B cell (primary cell): Measurements from ENCODE around the gene EVL. TPM values are rescaled to one million over a fixed set of nuclear protein-coding genes. Genes with fewer than 3 reads are reported as not detected.

Experiments used
- ATAC-seq: fragments of 200-7000 bp; cut with Tn5 transposase; one replicate; pipeline ENCODE4 v1.10.0; 2021; ENCODE audit warnings: low read depth, mild to moderate bottlenecking, moderate number of reproducible peaks, moderate library complexity
- CTCF ChIA-PET: fragments of 350-600 bp; sonication (Branson Sonifier 250); formaldehyde crosslinking; loops from one replicate; lab custom pipeline; 2021; ENCODE audit warnings: antibody characterized with exemption, inconsistent platforms; lab: Charles Lee
- POLR2A ChIA-PET: fragments of 350-600 bp; sonication (Branson Sonifier 250); formaldehyde crosslinking; loops from one replicate; lab custom pipeline; 2021; ENCODE audit warnings: antibody characterized with exemption; lab: Charles Lee
- DNase-seq: peaks from one replicate; pipeline ENCODE4 v3.0.0; 2013
- H2AFZ ChIP-seq: 2 replicates; pipeline ENCODE4 v1.6.1; 2012; ENCODE audit warnings: mild to moderate bottlenecking, low read depth, low read length; ENCODE audit not compliant: insufficient read depth, poor library complexity, severe bottlenecking
- H3K27ac ChIP-seq, 2 donors: 1 replicate in 1 of 2; 2 replicates in 1 of 2; pipeline ENCODE4 v1.5.1; 2012 to 2013; ENCODE audit warnings: low read length in 2 of 2, mild to moderate bottlenecking in 2 of 2, moderate library complexity in 1 of 2
- H3K27me3 ChIP-seq, 4 experiments: fragments of 200-600 bp in 1 of 4; sonication (generic) in 1 of 4; replicated peaks in 1 of 4; 1 replicate in 2 of 4; 2 replicates in 2 of 4; pipeline versions ENCODE4 v1.6.1 to v1.7.0; 2013 to 2016; ENCODE audit warnings: low read length in 3 of 4, mild to moderate bottlenecking in 2 of 4, mixed read lengths in 1 of 4, moderate library complexity in 1 of 4; ENCODE audit not compliant: insufficient read depth in 4 of 4, control insufficient read depth in 3 of 4; ENCODE audit errors: control extremely low read depth in 1 of 4
- H3K36me3 ChIP-seq, 2 experiments: replicated peaks in 1 of 2; 1 replicate in 1 of 2; 2 replicates in 1 of 2; pipeline versions ENCODE4 v1.6.1 to v1.7.1; 2013; ENCODE audit warnings: low read length in 1 of 2; ENCODE audit not compliant: insufficient read depth in 2 of 2, control insufficient read depth in 1 of 2; ENCODE audit errors: control extremely low read depth in 1 of 2, extremely low read depth in 1 of 2
- H3K4me1 ChIP-seq, 2 donors: fragments of 200-600 bp in 1 of 2; sonication (generic) in 1 of 2; 1 replicate in 1 of 2; 2 replicates in 1 of 2; pipeline versions ENCODE4 v1.5.1 to v1.6.1; 2013 to 2017; ENCODE audit warnings: low read length in 2 of 2; ENCODE audit not compliant: control insufficient read depth in 2 of 2, insufficient read depth in 2 of 2
- H3K4me2 ChIP-seq: replicated peaks from 2 replicates; pipeline ENCODE3; 2012; ENCODE audit warnings: mild to moderate bottlenecking, low read depth, low read length; ENCODE audit not compliant: poor library complexity, severe bottlenecking
- H3K4me3 ChIP-seq, 5 experiments: fragments of 200-600 bp in 1 of 5; sonication (generic) in 1 of 5; 1 replicate in 3 of 5; 2 replicates in 2 of 5; pipeline versions ENCODE4 v1.5.1 to v1.7.0; 2011 to 2016; ENCODE audit warnings: low read length in 4 of 5, mild to moderate bottlenecking in 4 of 5, low read depth in 2 of 5, control low read depth in 1 of 5, moderate library complexity in 1 of 5; ENCODE audit not compliant: insufficient read depth in 1 of 5; ENCODE audit errors: control extremely low read depth in 1 of 5, extremely low read depth in 1 of 5
- H3K79me2 ChIP-seq: fragments of 200-600 bp; sonication (generic); one replicate; pipeline ENCODE4 v1.6.0; 2016; ENCODE audit warnings: low read length; ENCODE audit not compliant: control insufficient read depth, insufficient read depth
- H3K9ac ChIP-seq: fragments of 200-600 bp; sonication (generic); 2 replicates; pipeline ENCODE4 v1.6.1; 2017; ENCODE audit warnings: mild to moderate bottlenecking, low read length, moderate library complexity
- H3K9me3 ChIP-seq, 3 donors: one replicate each; pipeline versions ENCODE4 v1.6.1 to v1.7.1; 2013; ENCODE audit warnings: low read length in 2 of 3; ENCODE audit not compliant: control insufficient read depth in 2 of 3, insufficient read depth in 1 of 3; ENCODE audit errors: control extremely low read depth in 1 of 3
- H4K20me1 ChIP-seq: 2 replicates; pipeline ENCODE4 v1.6.0; 2012; ENCODE audit warnings: mild to moderate bottlenecking, low read length; ENCODE audit not compliant: insufficient read depth, control insufficient read depth, poor library complexity, severe bottlenecking
- H3K27ac Mint-ChIP-seq: one replicate; pipeline ENCODE4 v1.8.0; 2021; ENCODE audit warnings: mixed read lengths
- H3K27me3 Mint-ChIP-seq: one replicate; pipeline ENCODE4 v1.8.0; 2021; ENCODE audit warnings: mixed read lengths
- H3K4me1 Mint-ChIP-seq: one replicate; pipeline ENCODE4 v1.8.0; 2021; ENCODE audit warnings: mixed read lengths
- H3K4me3 Mint-ChIP-seq: one replicate; pipeline ENCODE4 v1.8.0; 2021; ENCODE audit warnings: mixed read lengths
- H3K9me3 Mint-ChIP-seq: one replicate; pipeline ENCODE4 v1.8.0; 2022; ENCODE audit warnings: mixed read lengths; ENCODE audit not compliant: insufficient read depth
- EZH2 ChIP-seq: IDR thresholded peaks from 2 replicates; pipeline ENCODE4 v1.6.1; 2012; ENCODE audit warnings: borderline replicate concordance, low read depth, mild to moderate bottlenecking, moderate library complexity, low read length; ENCODE audit not compliant: insufficient read depth, poor library complexity, severe bottlenecking
- WGBS: methylation state at CpG from one replicate; pipeline ENCODE4 v1.1.5; 2013; ENCODE audit warnings: missing lambda C conversion rate; ENCODE audit not compliant: insufficient coverage; 5-methylcytosine and 5-hydroxymethylcytosine counted together
- intact Hi-C: fragments of 100-400 bp; cut with micrococcal nuclease; formaldehyde crosslinking; loops from one replicate; pipeline ENCODE4 v1.10.0; 2022
- polyA plus RNA-seq: library from polyadenylated mRNA; depleted of rRNA; stranded (reverse); fragments of >200 nt; gene quantifications from 2 replicates; pipeline ENCODE4 v1.2.3, GENCODE V29; 2012
- small RNA-seq: library from RNA; depleted of rRNA; stranded (forward); fragments of <200 nt; gene quantifications from one replicate; pipeline ENCODE3, GENCODE V24; 2012; ENCODE audit warnings: low replicate concordance, low read depth; ENCODE audit not compliant: insufficient read length
- total RNA-seq, 2 donors: library from RNA; stranded (reverse); fragments of 120-200 nt in 1 of 2; gene quantifications; 1 replicate in 1 of 2; 2 replicates in 1 of 2; pipeline versions ENCODE4 v1.2.3 to v1.2.4, GENCODE V29; 2013 to 2022
- TF ChIP-seq, protein P1 (sequence below): fragments of 200-600 bp; IDR thresholded peaks from one replicate; pipeline ENCODE4 v1.8.0; 2022; ENCODE audit warnings: antibody characterized with exemption, mild to moderate bottlenecking

The EVL gene
- total and polyA plus RNA-seq, 2 donors (not counting 1 experiment from before 2014, with no cell fraction given), result 486 to 892 TPM

DNA sequence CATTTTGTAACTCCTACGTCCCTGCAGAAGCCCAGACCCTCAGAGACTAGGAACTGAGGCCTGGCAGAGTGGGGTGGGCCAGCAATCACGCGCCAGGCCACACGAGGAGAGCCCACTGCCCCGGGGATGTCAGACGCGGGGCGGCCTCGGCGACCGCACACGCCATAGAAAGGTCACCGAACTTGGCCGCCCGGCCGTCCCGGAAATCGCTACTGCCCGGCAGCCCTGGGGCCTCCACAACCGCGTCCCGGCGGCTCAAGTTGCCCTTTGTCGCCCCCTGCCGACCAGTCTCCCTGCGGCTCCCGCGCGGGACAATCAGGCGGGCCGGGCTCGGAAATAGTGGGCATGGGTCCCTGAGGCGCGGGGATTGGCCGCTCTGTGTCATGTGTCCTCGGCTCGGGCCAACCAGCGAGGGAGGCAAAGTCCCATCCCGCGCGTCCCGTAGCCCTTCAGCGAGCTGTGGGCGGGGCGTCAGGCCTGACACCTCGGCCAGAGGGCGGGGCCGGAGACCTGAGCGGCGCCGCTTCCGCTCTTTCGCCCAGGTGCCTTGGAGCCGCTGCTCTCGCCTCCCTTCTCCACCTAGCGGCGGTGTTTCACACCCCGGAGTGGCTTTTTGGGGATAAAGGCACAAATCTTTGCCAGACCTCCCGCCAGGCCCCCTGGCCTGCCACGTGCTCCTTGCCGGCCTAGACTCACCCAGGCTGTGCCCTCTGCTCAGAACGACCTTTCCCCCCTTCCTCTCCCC lies 127.6 kb downstream of the EVL start:
- Histone ChIP-seq H2AFZ (peak overlapping the region; percentile 99), H3K4me3 (peak overlapping the region; percentile 3 to 63 (median 52)), H3K36me3 (no peaks in the 10 kb centered on the region), H3K27ac (peak overlapping the region; percentile 88), H3K4me1 (peaks cover 10 to 14% of the 10 kb centered on the region in 2 donors), H3K9me3 (peaks cover 0 to 3% (median 0%) of the 10 kb centered on the region in 3 donors), H3K4me2 (peak overlapping the region; percentile 88), H3K9ac (peak overlapping the region; percentile 69), H3K79me2 (peaks cover 4% of the 10 kb centered on the region), H3K27me3 (no peaks in the 10 kb centered on the region), H4K20me1 (no peaks in the 10 kb centered on the region)
- Mint-ChIP-seq H3K27me3 (no peaks in the 10 kb centered on the region), H3K9me3 (no peaks in the 10 kb centered on the region), H3K27ac (peak overlapping the region; percentile 96), H3K4me1 (peaks cover 9% of the 10 kb centered on the region), H3K4me3 (peak overlapping the region; percentile 76)
- peak; percentile 100 for DNase-seq
- POLR2A ChIA-PET, result interaction anchor here (0.6 to 1.4 kb wide), 7 partner anchors 22 to 210 kb away, joined by 3 to 6 read pairs (median 4); partner anchors contain the start of gene EVL
- under 1% methylated on average over 61 of the region's 62 CpGs for WGBS
- CTCF ChIA-PET, result interaction anchor here (0.7 to 4.3 kb wide), 50 partner anchors 13 to 221 kb away, joined by 3 to 85 read pairs (median 4); partner anchors contain the start of genes DEGS2, EVL and WDR25
- no peak for TF ChIP-seq EZH2
- TF ChIP-seq, protein P1, sequence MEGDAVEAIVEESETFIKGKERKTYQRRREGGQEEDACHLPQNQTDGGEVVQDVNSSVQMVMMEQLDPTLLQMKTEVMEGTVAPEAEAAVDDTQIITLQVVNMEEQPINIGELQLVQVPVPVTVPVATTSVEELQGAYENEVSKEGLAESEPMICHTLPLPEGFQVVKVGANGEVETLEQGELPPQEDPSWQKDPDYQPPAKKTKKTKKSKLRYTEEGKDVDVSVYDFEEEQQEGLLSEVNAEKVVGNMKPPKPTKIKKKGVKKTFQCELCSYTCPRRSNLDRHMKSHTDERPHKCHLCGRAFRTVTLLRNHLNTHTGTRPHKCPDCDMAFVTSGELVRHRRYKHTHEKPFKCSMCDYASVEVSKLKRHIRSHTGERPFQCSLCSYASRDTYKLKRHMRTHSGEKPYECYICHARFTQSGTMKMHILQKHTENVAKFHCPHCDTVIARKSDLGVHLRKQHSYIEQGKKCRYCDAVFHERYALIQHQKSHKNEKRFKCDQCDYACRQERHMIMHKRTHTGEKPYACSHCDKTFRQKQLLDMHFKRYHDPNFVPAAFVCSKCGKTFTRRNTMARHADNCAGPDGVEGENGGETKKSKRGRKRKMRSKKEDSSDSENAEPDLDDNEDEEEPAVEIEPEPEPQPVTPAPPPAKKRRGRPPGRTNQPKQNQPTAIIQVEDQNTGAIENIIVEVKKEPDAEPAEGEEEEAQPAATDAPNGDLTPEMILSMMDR, result peak; percentile 94
- peak; percentile 98 for ATAC-seq
- intact Hi-C loops, result loop anchor here (1.0 to 2.0 kb wide), 11 partner anchors 21 to 211 kb away; partner anchors contain the start of genes DEGS2, EVL and WDR25

Small RNA genes within 50 kb of the gene (small RNA-seq; reads per million reads assigned to genes)
- gene MIR151B, result not detected
- 2,943 reads per million, percentile 99 among the genes with 10 or more reads in this experiment for gene MIR342

Other genes with a start within 250 kb of the EVL start
- gene DEGS2, start 94.2 kb downstream of the EVL start, total RNA-seq, result 5.8 and 6.4 TPM in 2 replicates
- 0.82 and 1.4 TPM in 2 replicates for gene DEGS2, start 94.2 kb downstream of the EVL start, polyA plus RNA-seq
- 88.1 and 91.4 TPM in 2 replicates for gene YY1, start 173.7 kb downstream of the EVL start, total RNA-seq
- gene YY1, start 173.7 kb downstream of the EVL start, polyA plus RNA-seq, result 24.0 and 34.7 TPM in 2 replicates
- 99.9 and 108 TPM in 2 replicates for gene SLC25A29, start 241.0 kb downstream of the EVL start, total RNA-seq
- gene SLC25A29, start 241.0 kb downstream of the EVL start, polyA plus RNA-seq, result 15.1 and 71.3 TPM in 2 replicates